Testis (tissue), 3 donors: ENCODE measurements around the gene FGF11. TPM values are rescaled to one million over a fixed set of nuclear protein-coding genes. Genes with fewer than 3 reads are reported as not detected.

ENCODE experiments used
- DNase-seq: peaks from one replicate; pipeline ENCODE4 v3.0.0-alpha.2; 2019
- H3K27ac ChIP-seq, 2 donors: fragments of 200-600 bp; sonication (generic); one replicate each; pipeline ENCODE4 v1.5.1; 2019
- H3K27me3 ChIP-seq: fragments of 200-600 bp; sonication (generic); one replicate; pipeline ENCODE4 v1.5.1; 2019
- H3K36me3 ChIP-seq: fragments of 200-600 bp; sonication (generic); one replicate; pipeline ENCODE4 v1.5.1; 2017; ENCODE audit warnings: low read depth; ENCODE audit errors: missing control alignments
- H3K4me1 ChIP-seq: fragments of 200-600 bp; sonication (generic); one replicate; pipeline ENCODE4 v1.5.1; 2019
- H3K4me3 ChIP-seq, 2 donors: fragments of 200-600 bp; sonication (generic); one replicate each; pipeline ENCODE4 v1.5.1; 2017 to 2019
- H3K9me3 ChIP-seq: fragments of 200-600 bp; sonication (generic); one replicate; pipeline ENCODE4 v1.5.1; 2017
- CTCF ChIP-seq, 3 experiments: fragments of 450-650 bp in 2 of 3; fragments of 200-600 bp in 1 of 3; sonication (generic) in 1 of 3; IDR thresholded peaks; one replicate each; pipeline ENCODE4 v1.5.1; 2016 to 2019; ENCODE audit warnings: antibody characterized with exemption in 3 of 3, mild to moderate bottlenecking in 2 of 3, moderate library complexity in 1 of 3
- POLR2A ChIP-seq: fragments of 450-650 bp; IDR thresholded peaks from one replicate; pipeline ENCODE4 v1.6.1; 2017; ENCODE audit warnings: antibody characterized with exemption, mild to moderate bottlenecking, moderate library complexity
- WGBS, 2 donors: methylation state at CpG; one replicate each; pipeline ENCODE4 v1.1.5; 2018; 5-methylcytosine and 5-hydroxymethylcytosine counted together
- intact Hi-C: fragments of 100-400 bp; cut with DNase I; formaldehyde crosslinking; loops from one replicate; pipeline ENCODE4 v1.15.1; 2023; ENCODE audit warnings: low total_unique reads
- polyA plus RNA-seq: library from polyadenylated mRNA; stranded (reverse); fragments of 350-450 nt; fragmentation: Illumina TruSeq; extraction: RNeasy Lipid Tissue Mini Kit (QIAGEN cat#74804); gene quantifications from one replicate; pipeline ENCODE4 v1.2.3, GENCODE V29; 2014; ENCODE audit warnings: low read depth, low replicate concordance; ENCODE audit not compliant: insufficient read depth
- total RNA-seq, 2 donors: library from RNA; depleted of rRNA; stranded (reverse); fragments of >200 nt; gene quantifications; one replicate each; pipeline ENCODE4 v1.2.3, GENCODE V29; 2016

FGF11 gene
- total and polyA plus RNA-seq, 3 donors from 2014 or later: 3.2 to 4.6 (median 4.2) TPM

- H3K9me3 ChIP-seq: no peaks in the 10 kb centered on the region
- no peaks in the 10 kb centered on the region for H3K27me3 ChIP-seq
- no peak for DNase-seq
- no peak overlapping the region for H3K4me3 ChIP-seq
- TF ChIP-seq CTCF (IDR thresholded peaks at IDR 0.05): no peak
- TF ChIP-seq POLR2A: no peak
- no peak overlapping the region for H3K27ac ChIP-seq
- no peaks in the 10 kb centered on the region for H3K36me3 ChIP-seq
- WGBS, 2 donors: 73 to 91% methylated on average over 5 to 18 of the region's 18 CpGs
- H3K4me1 ChIP-seq: no peaks in the 10 kb centered on the region
- intact Hi-C loops: no loop called here
Observed at GRCh38 chr17:7418472-7419152, 20.7 kb upstream of the FGF11 start.

- no peaks in the 10 kb centered on the region for H3K27me3 ChIP-seq
- no peak within 1 kb of the TSS for H3K27ac ChIP-seq
- H3K4me3 ChIP-seq: no peak within 1 kb of the TSS
- intact Hi-C loops: no loop called here
- H3K4me1 ChIP-seq: no peaks in the 10 kb centered on the region
- no peaks in the 10 kb centered on the region for H3K9me3 ChIP-seq
- no peaks in the 10 kb centered on the region for H3K36me3 ChIP-seq
- WGBS, 2 donors: 79 to 81% methylated on average over 9 to 17 of the region's 17 CpGs
- TF ChIP-seq POLR2A (no peak), CTCF (IDR thresholded peaks at IDR 0.05) (no peak)
- no peak for DNase-seq
Observed at GRCh38 chr17:7419819-7420610, 19.3 kb upstream of the FGF11 start, which contains the start of gene SPEM1. Gene SPEM1, plus strand, starts transcription at chr17:7420324. Its CDS starts 61 bp downstream, at chr17:7420385.

GRCh38 chr17:7421186-7421585 lies 18.1 kb upstream of the FGF11 start:
- Histone ChIP-seq H3K27ac (no peak overlapping the region), H3K4me1 (no peaks in the 10 kb centered on the region), H3K36me3 (no peaks in the 10 kb centered on the region), H3K27me3 (no peaks in the 10 kb centered on the region), H3K4me3 (no peak overlapping the region), H3K9me3 (no peaks in the 10 kb centered on the region)
- intact Hi-C loops: no loop called here
- no peak for TF ChIP-seq POLR2A
- no peak for TF ChIP-seq CTCF (IDR thresholded peaks at IDR 0.05)
- 91 to 94% methylated on average over 15 to 16 of the region's 16 CpGs for WGBS, 2 donors
- DNase-seq: no peak

- WGBS, 2 donors: 77 to 84% methylated on average over 4 of the region's 4 CpGs
- Histone ChIP-seq H3K27ac (no peak overlapping the region), H3K36me3 (no peaks in the 10 kb centered on the region), H3K27me3 (no peaks in the 10 kb centered on the region), H3K9me3 (no peaks in the 10 kb centered on the region), H3K4me3 (no peak overlapping the region), H3K4me1 (no peaks in the 10 kb centered on the region)
- TF ChIP-seq CTCF (IDR thresholded peaks at IDR 0.05) (no peak), POLR2A (no peak)
- DNase-seq: no peak
- intact Hi-C loops: no loop called here
Observed at GRCh38 chr17:7423679-7424078, 15.6 kb upstream of the FGF11 start.
